ENCODE data around the gene NFAT5.

GRCh38 chr16:69538808-69539207 is 27.0 kb upstream of the NFAT5 start:
- TF ChIP-seq CTCF (IDR thresholded peaks at IDR 0.05) (no peak), ZFX (IDR thresholded peaks at IDR 0.05; ENCODE audit: borderline replicate concordance) (no peak)

Measured in 22Rv1 (cell line).